ENCODE results near the gene HTRA3.

GRCh38 chr4:8269535-8270417, at the start of gene HTRA3:
- TF ChIP-seq ZC3H10 (CRISPR knock-in tag; IDR thresholded peaks at IDR 0.05): no peak
- TF ChIP-seq CREB5 (CRISPR knock-in tag; IDR thresholded peaks at IDR 0.05; ENCODE audit: low read depth): no peak
- TF ChIP-seq OSR1 (CRISPR knock-in tag; IDR thresholded peaks at IDR 0.05): no peak
- no peak for TF ChIP-seq ZFP3 (CRISPR knock-in tag; IDR thresholded peaks at IDR 0.05)
- no peak for TF ChIP-seq PATZ1 (CRISPR knock-in tag; IDR thresholded peaks at IDR 0.05; ENCODE audit: borderline replicate concordance)
- TF ChIP-seq ARNTL (CRISPR knock-in tag; IDR thresholded peaks at IDR 0.05; ENCODE audit: borderline replicate concordance, low read depth): no peak
- no peak for TF ChIP-seq ZFP30 (CRISPR knock-in tag; IDR thresholded peaks at IDR 0.05)
- TF ChIP-seq TSHZ2 (CRISPR knock-in tag; IDR thresholded peaks at IDR 0.05): no peak
- TF ChIP-seq RARB (CRISPR knock-in tag; IDR thresholded peaks at IDR 0.05): no peak
- no peak for TF ChIP-seq CSDC2 (CRISPR knock-in tag; IDR thresholded peaks at IDR 0.05)

Data from SK-N-SH treated with all-trans-retinoic acid at 6 μM for 48 hours (cell line).